Measurements from ENCODE around the gene KCNMB2. TPM values are rescaled to one million over a fixed set of nuclear protein-coding genes. Genes with fewer than 3 reads are reported as not detected.

KCNMB2 gene
- total RNA-seq, 6 donors from 2014 or later: 0.51 to 3.0 (median 1.1) TPM; not detected in 3

DNA sequence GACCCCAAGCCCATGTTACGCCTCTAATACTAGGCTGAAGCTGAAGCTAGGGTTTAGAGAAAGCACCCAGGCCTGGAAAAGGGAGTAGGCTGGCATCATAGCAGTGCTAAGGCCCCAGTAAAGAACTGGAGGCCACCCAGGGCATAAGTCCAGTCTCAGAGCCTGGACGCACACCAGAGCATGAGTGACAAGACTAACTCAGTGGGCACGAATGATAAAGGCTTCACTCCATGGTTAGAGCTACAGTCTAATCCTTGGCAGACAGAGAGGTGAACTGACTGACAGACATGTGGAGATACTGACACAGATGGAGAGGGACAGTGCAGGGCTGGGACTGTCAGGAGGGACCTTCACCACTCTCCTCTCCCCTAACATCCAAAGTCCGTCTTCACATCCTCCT is 139.8 kb downstream of the KCNMB2 start:
- H3K4me3 ChIP-seq: no peak overlapping the region
- TF ChIP-seq POLR2AphosphoS5 (IDR thresholded peaks at IDR 0.05) (no peak), POLR2A (IDR thresholded peaks at IDR 0.05) (no peak), EP300 (IDR thresholded peaks at IDR 0.05) (no peak)
- TF ChIP-seq, protein P1, sequence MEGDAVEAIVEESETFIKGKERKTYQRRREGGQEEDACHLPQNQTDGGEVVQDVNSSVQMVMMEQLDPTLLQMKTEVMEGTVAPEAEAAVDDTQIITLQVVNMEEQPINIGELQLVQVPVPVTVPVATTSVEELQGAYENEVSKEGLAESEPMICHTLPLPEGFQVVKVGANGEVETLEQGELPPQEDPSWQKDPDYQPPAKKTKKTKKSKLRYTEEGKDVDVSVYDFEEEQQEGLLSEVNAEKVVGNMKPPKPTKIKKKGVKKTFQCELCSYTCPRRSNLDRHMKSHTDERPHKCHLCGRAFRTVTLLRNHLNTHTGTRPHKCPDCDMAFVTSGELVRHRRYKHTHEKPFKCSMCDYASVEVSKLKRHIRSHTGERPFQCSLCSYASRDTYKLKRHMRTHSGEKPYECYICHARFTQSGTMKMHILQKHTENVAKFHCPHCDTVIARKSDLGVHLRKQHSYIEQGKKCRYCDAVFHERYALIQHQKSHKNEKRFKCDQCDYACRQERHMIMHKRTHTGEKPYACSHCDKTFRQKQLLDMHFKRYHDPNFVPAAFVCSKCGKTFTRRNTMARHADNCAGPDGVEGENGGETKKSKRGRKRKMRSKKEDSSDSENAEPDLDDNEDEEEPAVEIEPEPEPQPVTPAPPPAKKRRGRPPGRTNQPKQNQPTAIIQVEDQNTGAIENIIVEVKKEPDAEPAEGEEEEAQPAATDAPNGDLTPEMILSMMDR (IDR thresholded peaks at IDR 0.05): no peak
- ATAC-seq (ENCODE audit: low FRiP score in 2 of 2): no peak
- no peak for DNase-seq
- H3K27ac ChIP-seq: no peak overlapping the region
- peaks cover 0 to 10% (median 6%) of the 10 kb centered on the region in 4 donors for H3K4me1 ChIP-seq
- 91 to 93% methylated on average over 4 of the region's 4 CpGs for WGBS, 2 donors
- no peaks in the 10 kb centered on the region for H3K36me3 ChIP-seq
- no peaks in the 10 kb centered on the region for H3K27me3 ChIP-seq
- no peaks in the 10 kb centered on the region for H3K9me3 ChIP-seq

- Histone ChIP-seq H3K36me3 (no peaks in the 10 kb centered on the region), H3K27me3 (no peaks in the 10 kb centered on the region), H3K4me1 (peaks cover 0 to 2% (median under 1%) of the 10 kb centered on the region in 4 donors), H3K9me3 (no peaks in the 10 kb centered on the region), H3K4me3 (no peak overlapping the region), H3K27ac (no peak overlapping the region)
- DNase-seq: no peak
- 63 to 67% methylated on average over 9 of the region's 9 CpGs for WGBS, 2 donors
- no peak for ATAC-seq (ENCODE audit: low FRiP score in 2 of 2)
- TF ChIP-seq, protein P1 (IDR thresholded peaks at IDR 0.05): no peak
- TF ChIP-seq POLR2A (IDR thresholded peaks at IDR 0.05): no peak
- TF ChIP-seq POLR2AphosphoS5 (IDR thresholded peaks at IDR 0.05): no peak
- TF ChIP-seq EP300 (IDR thresholded peaks at IDR 0.05): no peak
These were observed 140.9 kb downstream of the KCNMB2 start for GRCh38 chr3:178676942-178677790.

GRCh38 chr3:178677961-178678360 is 141.7 kb downstream of the KCNMB2 start:
- TF ChIP-seq EP300 (IDR thresholded peaks at IDR 0.05): no peak
- no peak for TF ChIP-seq POLR2A (IDR thresholded peaks at IDR 0.05)

DNA sequence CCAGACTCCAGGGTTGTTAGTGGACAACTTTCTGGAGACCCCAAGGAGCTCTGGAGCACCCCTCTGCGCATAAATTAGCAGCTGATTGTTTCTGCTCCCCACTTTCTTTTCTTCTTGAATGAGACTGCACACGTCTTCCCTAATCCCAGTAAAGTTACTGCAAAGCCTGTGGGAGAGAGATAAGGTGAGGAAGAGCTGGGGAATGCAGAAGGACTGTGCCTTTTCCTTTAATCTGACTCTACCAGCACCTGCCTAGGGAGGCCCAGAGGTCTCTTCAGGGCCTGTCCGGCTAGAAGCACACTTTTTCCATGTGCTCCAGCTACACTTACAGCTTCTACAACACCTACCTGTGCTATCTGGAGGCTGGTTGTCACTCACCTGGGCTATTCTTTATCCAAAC is 143.8 kb downstream of the KCNMB2 start:
- WGBS, 2 donors: 39 to 54% methylated on average over 3 of the region's 3 CpGs
- Histone ChIP-seq H3K36me3 (no peaks in the 10 kb centered on the region), H3K27me3 (no peaks in the 10 kb centered on the region), H3K4me1 (no peaks in the 10 kb centered on the region), H3K27ac (no peak overlapping the region), H3K9me3 (no peaks in the 10 kb centered on the region), H3K4me3 (no peak overlapping the region)
- no peak for DNase-seq
- no peak for ATAC-seq (ENCODE audit: low FRiP score in 2 of 2)
- TF ChIP-seq POLR2AphosphoS5 (IDR thresholded peaks at IDR 0.05): no peak
- TF ChIP-seq EP300 (IDR thresholded peaks at IDR 0.05): no peak
- TF ChIP-seq, protein P1 (IDR thresholded peaks at IDR 0.05): no peak
- no peak for TF ChIP-seq POLR2A (IDR thresholded peaks at IDR 0.05)

More at GRCh38 chr3:178677961-178678360, 141.7 kb downstream of the KCNMB2 start:
- ATAC-seq (ENCODE audit: low FRiP score in 2 of 2) (no peak), DNase-seq (no peak)
- H3K4me3 ChIP-seq: no peak overlapping the region
- no peaks in the 10 kb centered on the region for H3K27me3 ChIP-seq
- H3K36me3 ChIP-seq: no peaks in the 10 kb centered on the region
- whole genome bisulfite sequencing, 2 donors: 54 to 64% methylated on average over 2 of the region's 2 CpGs
- H3K9me3 ChIP-seq: no peaks in the 10 kb centered on the region
- H3K27ac ChIP-seq: no peak overlapping the region
- no peaks in the 10 kb centered on the region for H3K4me1 ChIP-seq

DNA sequence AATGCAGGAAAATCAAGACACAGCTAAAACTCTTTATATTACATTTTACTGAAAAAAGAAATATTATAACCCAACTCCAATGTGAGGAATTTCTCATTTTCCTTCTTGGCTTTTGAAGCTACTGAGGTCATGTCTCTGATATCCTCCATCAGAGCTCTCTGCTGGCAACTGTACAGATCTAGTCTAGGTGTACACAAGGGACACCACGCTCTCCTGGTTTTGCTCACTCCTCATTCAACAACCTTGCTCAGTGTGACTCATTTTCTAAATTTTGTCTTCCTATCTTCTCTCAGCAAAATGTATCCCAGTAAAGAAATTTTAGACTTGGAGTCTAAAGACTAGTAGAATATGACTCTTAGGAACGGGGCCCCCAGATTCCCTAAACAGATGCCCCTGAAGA is 144.3 kb downstream of the KCNMB2 start:
- no peaks in the 10 kb centered on the region for H3K36me3 ChIP-seq
- H3K27ac ChIP-seq: no peak overlapping the region
- DNase-seq (no peak), ATAC-seq (ENCODE audit: low FRiP score in 2 of 2) (no peak)
- 82 to 84% methylated on average over 2 of the region's 2 CpGs for WGBS, 2 donors
- TF ChIP-seq POLR2AphosphoS5 (IDR thresholded peaks at IDR 0.05): no peak
- TF ChIP-seq POLR2A (IDR thresholded peaks at IDR 0.05): no peak
- no peak for TF ChIP-seq EP300 (IDR thresholded peaks at IDR 0.05)
- TF ChIP-seq, protein P1 (IDR thresholded peaks at IDR 0.05): no peak
- H3K9me3 ChIP-seq: no peaks in the 10 kb centered on the region
- H3K4me1 ChIP-seq: no peaks in the 10 kb centered on the region
- H3K4me3 ChIP-seq: no peak overlapping the region
- no peaks in the 10 kb centered on the region for H3K27me3 ChIP-seq

Measured in upper lobe of left lung (tissue), 6 donors.